ENCODE data around the gene CTRB1.

CTRB1 gene

GRCh38 chr16:75248536-75249380 is 30.0 kb downstream of the CTRB1 start:
- no peak overlapping the region for H3K4me3 ChIP-seq (replicated peaks; ENCODE audit: low read depth, low read length)
- no peak for TF ChIP-seq CTCF (IDR thresholded peaks at IDR 0.05; ENCODE audit: low read length, missing control alignments)

GRCh38 chr16:75249441-75249840 is 30.7 kb downstream of the CTRB1 start:
- H3K4me3 ChIP-seq (replicated peaks; ENCODE audit: low read depth, low read length) = peak overlapping the region; percentile 71
- no peak for DNase-seq (ENCODE audit: low read depth)
- TF ChIP-seq CTCF (IDR thresholded peaks at IDR 0.05; ENCODE audit: low read length, missing control alignments) = no peak

More at GRCh38 chr16:75248536-75249380, 30.0 kb downstream of the CTRB1 start:
- DNase-seq (ENCODE audit: low read depth) = no peak

- no peak for TF ChIP-seq CTCF (IDR thresholded peaks at IDR 0.05; ENCODE audit: low read length, missing control alignments)
- DNase-seq (ENCODE audit: low read depth) = no peak
- H3K4me3 ChIP-seq (replicated peaks; ENCODE audit: low read depth, low read length) = peak overlapping the region; percentile 71
Measured at GRCh38 chr16:75250089-75250808, 31.5 kb downstream of the CTRB1 start.

GRCh38 chr16:75250809-75251279 is 32.1 kb downstream of the CTRB1 start:
- no peak for DNase-seq (ENCODE audit: low read depth)
- peak overlapping the region; percentile 71 for H3K4me3 ChIP-seq (replicated peaks; ENCODE audit: low read depth, low read length)
- TF ChIP-seq CTCF (IDR thresholded peaks at IDR 0.05; ENCODE audit: low read length, missing control alignments) = no peak

GRCh38 chr16:75251280-75252048 is 32.7 kb downstream of the CTRB1 start, which contains the start of gene BCAR1:
BCAR1 (minus strand) TSS chr16:75251624; CDS start chr16:75251482, 142 bp downstream.
- no peak for TF ChIP-seq CTCF (IDR thresholded peaks at IDR 0.05; ENCODE audit: low read length, missing control alignments)

GRCh38 chr16:75252049-75252864 is 33.5 kb downstream of the CTRB1 start:
- TF ChIP-seq CTCF (IDR thresholded peaks at IDR 0.05; ENCODE audit: low read length, missing control alignments) = no peak
- H3K4me3 ChIP-seq (replicated peaks; ENCODE audit: low read depth, low read length) = peak overlapping the region; percentile 2
- no peak for DNase-seq (ENCODE audit: low read depth)

More at GRCh38 chr16:75251280-75252048, 32.7 kb downstream of the CTRB1 start, which contains the start of gene BCAR1:
- DNase-seq (ENCODE audit: low read depth) = peak; percentile 91
- H3K4me3 ChIP-seq (replicated peaks; ENCODE audit: low read depth, low read length) = peak within 1 kb of the TSS; percentile 71
